ENCODE measurements around the gene PRKCE.

PRKCE gene

GRCh38 chr2:45755585-45756335, 104.3 kb downstream of the PRKCE start:
- H3K4me3 ChIP-seq (ENCODE audit: low read depth, low read length): no peak overlapping the region
- TF ChIP-seq CTCF (IDR thresholded peaks at IDR 0.05; ENCODE audit: borderline replicate concordance, insufficient read depth, low read depth, low read length): no peak

- no peak overlapping the region for H3K4me3 ChIP-seq (ENCODE audit: low read depth, low read length)
- no peak for TF ChIP-seq CTCF (IDR thresholded peaks at IDR 0.05; ENCODE audit: borderline replicate concordance, insufficient read depth, low read depth, low read length)
Observed at GRCh38 chr2:45758018-45758417, 106.5 kb downstream of the PRKCE start.

GRCh38 chr2:45759310-45759851, 107.9 kb downstream of the PRKCE start:
- TF ChIP-seq CTCF (IDR thresholded peaks at IDR 0.05; ENCODE audit: borderline replicate concordance, insufficient read depth, low read depth, low read length): no peak
- no peak overlapping the region for H3K4me3 ChIP-seq (ENCODE audit: low read depth, low read length)

GRCh38 chr2:45761635-45762034, 110.2 kb downstream of the PRKCE start:
- H3K4me3 ChIP-seq (ENCODE audit: low read depth, low read length): no peak overlapping the region
- no peak for TF ChIP-seq CTCF (IDR thresholded peaks at IDR 0.05; ENCODE audit: borderline replicate concordance, insufficient read depth, low read depth, low read length)

GRCh38 chr2:45763255-45763654, 111.8 kb downstream of the PRKCE start:
- TF ChIP-seq CTCF (IDR thresholded peaks at IDR 0.05; ENCODE audit: borderline replicate concordance, insufficient read depth, low read depth, low read length): no peak
- H3K4me3 ChIP-seq (ENCODE audit: low read depth, low read length): no peak overlapping the region

GRCh38 chr2:45763797-45764196, 112.3 kb downstream of the PRKCE start:
- H3K4me3 ChIP-seq (ENCODE audit: low read depth, low read length): no peak overlapping the region
- no peak for TF ChIP-seq CTCF (IDR thresholded peaks at IDR 0.05; ENCODE audit: borderline replicate concordance, insufficient read depth, low read depth, low read length)
